Measurements from ENCODE around the gene AMIGO1. TPM values are rescaled to one million over a fixed set of nuclear protein-coding genes. Genes with fewer than 3 reads are reported as not detected.

Gene AMIGO1
- total RNA-seq, 1 donor from 2014 or later, result 5.4 TPM

- peak overlapping the region; percentile 4 for H3K27ac Mint-ChIP-seq (ENCODE audit: unreplicated experiment)
- DNase-seq (ENCODE audit: extremely low spot score, unreplicated experiment), result peak; percentile 72
- no peaks in the 10 kb centered on the region for H3K9me3 Mint-ChIP-seq (ENCODE audit: unreplicated experiment)
- no peak for TF ChIP-seq CTCF (IDR thresholded peaks at IDR 0.05)
- no peak overlapping the region for H3K4me3 Mint-ChIP-seq (ENCODE audit: unreplicated experiment)
- no peaks in the 10 kb centered on the region for H3K36me3 Mint-ChIP-seq (ENCODE audit: unreplicated experiment)
- peaks cover 3% of the 10 kb centered on the region for H3K27me3 Mint-ChIP-seq (ENCODE audit: unreplicated experiment)
- H3K4me1 Mint-ChIP-seq (ENCODE audit: unreplicated experiment), result peaks cover 38% of the 10 kb centered on the region
Measured at GRCh38 chr1:109531380-109531779, 21.9 kb upstream of the AMIGO1 start.

- peaks cover 11% of the 10 kb centered on the region for H3K27me3 Mint-ChIP-seq (ENCODE audit: unreplicated experiment)
- H3K4me1 Mint-ChIP-seq (ENCODE audit: unreplicated experiment), result peaks cover 38% of the 10 kb centered on the region
- no peaks in the 10 kb centered on the region for H3K9me3 Mint-ChIP-seq (ENCODE audit: unreplicated experiment)
- DNase-seq (ENCODE audit: extremely low spot score, unreplicated experiment), result peak; percentile 57
- no peak for TF ChIP-seq CTCF (IDR thresholded peaks at IDR 0.05)
- no peak overlapping the region for H3K27ac Mint-ChIP-seq (ENCODE audit: unreplicated experiment)
- H3K4me3 Mint-ChIP-seq (ENCODE audit: unreplicated experiment), result no peak overlapping the region
- no peaks in the 10 kb centered on the region for H3K36me3 Mint-ChIP-seq (ENCODE audit: unreplicated experiment)
Measured at GRCh38 chr1:109530457-109531087, 21.0 kb upstream of the AMIGO1 start.

GRCh38 chr1:109529881-109530456, 20.4 kb upstream of the AMIGO1 start:
- peaks cover 38% of the 10 kb centered on the region for H3K4me1 Mint-ChIP-seq (ENCODE audit: unreplicated experiment)
- H3K27me3 Mint-ChIP-seq (ENCODE audit: unreplicated experiment), result peaks cover 14% of the 10 kb centered on the region
- H3K9me3 Mint-ChIP-seq (ENCODE audit: unreplicated experiment), result no peaks in the 10 kb centered on the region
- peak overlapping the region; percentile 15 for H3K4me3 Mint-ChIP-seq (ENCODE audit: unreplicated experiment)
- H3K36me3 Mint-ChIP-seq (ENCODE audit: unreplicated experiment), result no peaks in the 10 kb centered on the region
- no peak for TF ChIP-seq CTCF (IDR thresholded peaks at IDR 0.05)
- DNase-seq (ENCODE audit: extremely low spot score, unreplicated experiment), result no peak
- peak overlapping the region; percentile 56 for H3K27ac Mint-ChIP-seq (ENCODE audit: unreplicated experiment)

- H3K4me1 Mint-ChIP-seq (ENCODE audit: unreplicated experiment), result peaks cover 38% of the 10 kb centered on the region
- no peaks in the 10 kb centered on the region for H3K9me3 Mint-ChIP-seq (ENCODE audit: unreplicated experiment)
- H3K27me3 Mint-ChIP-seq (ENCODE audit: unreplicated experiment), result peaks cover 14% of the 10 kb centered on the region
- no peak overlapping the region for H3K27ac Mint-ChIP-seq (ENCODE audit: unreplicated experiment)
- no peak for TF ChIP-seq CTCF (IDR thresholded peaks at IDR 0.05)
- no peak overlapping the region for H3K4me3 Mint-ChIP-seq (ENCODE audit: unreplicated experiment)
- no peak for DNase-seq (ENCODE audit: extremely low spot score, unreplicated experiment)
- H3K36me3 Mint-ChIP-seq (ENCODE audit: unreplicated experiment), result no peaks in the 10 kb centered on the region
Measured at GRCh38 chr1:109528712-109529111, 19.2 kb upstream of the AMIGO1 start.

- Mint-ChIP-seq H3K27ac (ENCODE audit: unreplicated experiment) (no peak overlapping the region), H3K9me3 (ENCODE audit: unreplicated experiment) (no peaks in the 10 kb centered on the region), H3K4me3 (ENCODE audit: unreplicated experiment) (no peak overlapping the region), H3K27me3 (ENCODE audit: unreplicated experiment) (peaks cover 16% of the 10 kb centered on the region), H3K36me3 (ENCODE audit: unreplicated experiment) (no peaks in the 10 kb centered on the region), H3K4me1 (ENCODE audit: unreplicated experiment) (peaks cover 38% of the 10 kb centered on the region)
- TF ChIP-seq CTCF (IDR thresholded peaks at IDR 0.05), result no peak
- DNase-seq (ENCODE audit: extremely low spot score, unreplicated experiment), result no peak
Measured at GRCh38 chr1:109527846-109528695, 18.5 kb upstream of the AMIGO1 start.
